ENCODE measurements around the gene CDH13.

CDH13 gene

GRCh38 chr16:83439412-83439811 is 812.6 kb downstream of the CDH13 start:
- DNase-seq (ENCODE audit: low spot score) = no peak

GRCh38 chr16:83441517-83441916 is 814.7 kb downstream of the CDH13 start:
- no peak for DNase-seq (ENCODE audit: low spot score)

GRCh38 chr16:83443972-83444371 is 817.2 kb downstream of the CDH13 start:
- DNase-seq (ENCODE audit: low spot score) = no peak

- DNase-seq (ENCODE audit: low spot score) = no peak
Measured at GRCh38 chr16:83447560-83447959, 820.8 kb downstream of the CDH13 start.

DNA sequence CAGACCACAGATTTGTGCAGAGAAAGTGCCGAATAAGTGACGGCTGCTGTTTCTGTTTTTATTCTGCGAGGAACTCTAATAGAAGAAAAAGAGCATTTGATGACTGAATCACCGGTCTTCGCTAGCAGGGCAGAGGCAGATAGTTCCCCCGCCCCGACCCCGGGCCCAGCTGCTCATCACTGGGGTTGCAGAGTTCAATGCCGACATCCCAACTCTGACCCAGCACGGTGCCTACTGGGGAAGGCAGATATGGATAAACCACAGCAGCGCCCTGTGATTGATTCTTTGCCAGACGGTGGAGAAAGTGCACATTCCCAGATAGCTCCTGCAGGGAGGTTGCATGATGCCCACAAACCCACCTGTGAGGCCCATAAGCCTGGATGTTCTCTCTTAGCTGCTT is 823.1 kb downstream of the CDH13 start:
- DNase-seq (ENCODE audit: low spot score) = no peak

DNA sequence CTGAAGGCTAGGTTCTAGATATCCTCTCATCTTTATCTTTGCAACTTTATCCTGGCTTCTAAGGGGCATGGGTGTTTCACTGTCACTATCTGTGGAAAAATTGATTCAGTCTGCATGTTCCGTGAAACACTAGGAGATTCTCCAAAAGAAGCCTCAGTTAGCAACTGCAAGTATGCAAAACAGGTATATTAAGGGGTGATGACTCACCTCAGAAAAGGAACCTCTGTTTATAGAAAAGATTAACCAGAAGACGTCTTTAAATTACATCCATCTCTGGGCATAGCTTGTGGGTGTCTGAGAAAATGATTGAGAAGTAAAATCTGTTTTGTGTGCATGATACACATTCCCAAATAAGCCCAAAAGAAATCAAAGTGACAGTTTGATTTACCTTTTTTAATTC is 827.2 kb downstream of the CDH13 start:
- no peak for DNase-seq (ENCODE audit: low spot score)

DNA sequence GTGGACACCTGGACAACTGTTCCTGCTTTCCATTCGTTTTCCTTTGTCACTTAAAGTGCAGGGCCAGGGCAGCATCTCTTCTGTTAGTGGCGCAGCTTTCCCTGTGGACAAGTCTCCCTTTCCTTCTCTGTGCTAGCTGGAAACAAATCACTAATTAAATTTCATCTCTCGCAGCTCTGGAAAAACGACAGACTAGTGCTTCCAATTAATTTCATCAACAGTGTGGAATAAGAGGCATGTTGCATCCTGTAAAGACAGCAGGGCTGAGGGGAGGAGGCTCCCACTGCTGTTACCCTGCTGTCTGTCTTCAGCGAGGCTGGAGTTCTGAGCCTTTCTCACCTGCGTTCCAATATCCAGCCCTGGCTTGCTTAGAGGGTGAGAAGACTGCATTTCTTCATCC is 828.9 kb downstream of the CDH13 start:
- no peak for DNase-seq (ENCODE audit: low spot score)

GRCh38 chr16:83456934-83457333 is 830.2 kb downstream of the CDH13 start:
- DNase-seq (ENCODE audit: low spot score) = no peak

- no peak for DNase-seq (ENCODE audit: low spot score)
Measured at GRCh38 chr16:83458612-83459011, 831.8 kb downstream of the CDH13 start.

- DNase-seq (ENCODE audit: low spot score) = no peak
Measured at GRCh38 chr16:83464991-83465390, 838.2 kb downstream of the CDH13 start.

GRCh38 chr16:83470416-83470815 is 843.6 kb downstream of the CDH13 start:
- DNase-seq (ENCODE audit: low spot score) = no peak

DNA sequence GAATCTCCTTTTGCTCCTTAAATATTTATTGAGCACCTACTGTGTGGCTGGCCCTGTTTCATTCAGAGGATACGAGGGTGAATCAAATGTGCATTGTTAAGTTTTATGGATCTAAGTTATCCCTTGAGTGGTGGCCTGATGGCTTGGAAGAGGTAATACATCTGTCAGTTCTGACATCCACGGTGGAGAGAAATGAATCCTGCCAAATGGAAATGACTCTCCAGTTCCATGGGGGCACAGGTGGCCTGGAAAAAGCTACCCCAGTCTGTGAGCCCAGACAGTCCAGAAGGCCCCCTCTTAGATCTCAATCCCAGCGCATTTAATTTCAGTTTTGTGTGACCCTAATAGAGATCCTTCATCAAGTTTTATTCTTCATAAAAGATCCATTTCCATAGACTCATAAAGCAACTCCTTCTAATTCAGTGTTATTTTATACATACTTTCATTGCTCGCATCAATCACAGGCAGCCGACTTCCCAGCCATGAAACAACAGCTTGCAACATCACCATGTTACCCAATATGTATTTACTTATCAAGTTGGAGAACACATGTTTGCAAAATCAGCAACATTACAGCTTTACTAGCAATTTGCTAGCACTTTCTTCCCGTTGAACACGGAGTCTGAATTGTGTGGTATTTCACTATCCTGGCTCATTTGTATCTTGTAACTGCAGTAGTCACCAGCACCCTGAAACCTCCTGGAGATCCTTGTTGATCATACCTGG is 846.2 kb downstream of the CDH13 start:
- DNase-seq (ENCODE audit: low spot score) = no peak

- no peak for DNase-seq (ENCODE audit: low spot score)
Measured at GRCh38 chr16:83473926-83474650, 847.3 kb downstream of the CDH13 start.

- DNase-seq (ENCODE audit: low spot score) = no peak
Measured at GRCh38 chr16:83475108-83475507, 848.3 kb downstream of the CDH13 start.

- DNase-seq (ENCODE audit: low spot score) = no peak
Measured at GRCh38 chr16:83481589-83481988, 854.8 kb downstream of the CDH13 start.

GRCh38 chr16:83482545-83483162 is 855.9 kb downstream of the CDH13 start:
- DNase-seq (ENCODE audit: low spot score) = no peak

- no peak for DNase-seq (ENCODE audit: low spot score)
Measured at GRCh38 chr16:83490073-83490472, 863.3 kb downstream of the CDH13 start.

DNA sequence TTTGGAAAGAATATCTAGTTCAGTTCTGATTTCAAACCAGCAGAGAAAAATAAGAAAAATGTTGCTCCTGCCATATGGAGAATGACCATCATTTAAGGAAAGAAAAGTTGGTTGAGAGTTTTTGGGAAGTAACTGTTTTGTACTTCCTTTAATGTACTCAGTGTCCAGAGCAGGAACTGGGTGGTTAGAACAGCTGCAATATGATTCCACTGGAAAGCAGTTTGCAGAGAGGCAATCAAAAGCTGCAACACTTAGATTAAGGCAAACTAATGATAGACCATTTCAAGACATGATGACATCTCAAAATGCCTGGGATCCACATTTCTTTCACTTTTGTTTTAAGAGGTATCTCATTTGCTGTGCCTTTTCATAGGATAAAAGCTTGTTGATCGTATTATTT is 867.7 kb downstream of the CDH13 start:
- no peak for DNase-seq (ENCODE audit: low spot score)

DNA sequence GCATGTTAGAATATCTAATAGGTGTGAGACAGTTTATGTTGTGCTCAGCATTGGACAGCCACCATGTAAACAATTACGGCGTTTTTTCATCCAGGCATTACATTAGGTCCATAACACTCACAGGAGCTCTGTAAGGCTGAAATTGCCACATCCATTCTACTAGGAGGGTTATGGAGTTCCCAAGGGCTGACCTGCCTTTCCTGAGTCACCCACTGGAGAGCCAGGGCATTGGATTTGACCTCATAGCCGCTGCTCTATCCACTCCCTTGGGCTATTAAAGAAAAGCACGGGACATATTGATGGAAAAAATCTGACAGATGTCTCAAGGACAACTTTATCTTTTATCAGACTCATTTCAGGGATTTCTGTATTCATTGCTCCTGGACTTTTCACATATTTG is 874.7 kb downstream of the CDH13 start:
- no peak for DNase-seq (ENCODE audit: low spot score)

DNA sequence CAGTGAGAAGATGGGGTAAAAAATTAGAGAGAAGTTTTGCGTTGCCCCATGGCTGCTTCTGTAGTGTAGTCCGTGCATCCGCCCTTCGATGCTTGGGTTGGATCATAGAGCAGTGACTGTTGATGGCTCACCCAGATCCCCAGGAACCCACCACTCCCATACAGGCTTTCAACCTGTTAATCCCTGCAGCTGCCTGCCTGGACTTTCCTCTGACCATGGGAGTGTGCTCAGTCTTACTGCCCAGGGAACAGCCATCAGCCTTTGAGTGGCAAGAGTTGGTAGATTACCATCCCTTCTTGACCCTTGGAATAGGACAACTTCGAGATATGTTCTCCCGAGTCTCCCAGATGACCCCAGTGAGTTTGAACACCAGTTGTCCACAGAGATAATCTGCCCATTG is 881.5 kb downstream of the CDH13 start:
- DNase-seq (ENCODE audit: low spot score) = no peak

DNA sequence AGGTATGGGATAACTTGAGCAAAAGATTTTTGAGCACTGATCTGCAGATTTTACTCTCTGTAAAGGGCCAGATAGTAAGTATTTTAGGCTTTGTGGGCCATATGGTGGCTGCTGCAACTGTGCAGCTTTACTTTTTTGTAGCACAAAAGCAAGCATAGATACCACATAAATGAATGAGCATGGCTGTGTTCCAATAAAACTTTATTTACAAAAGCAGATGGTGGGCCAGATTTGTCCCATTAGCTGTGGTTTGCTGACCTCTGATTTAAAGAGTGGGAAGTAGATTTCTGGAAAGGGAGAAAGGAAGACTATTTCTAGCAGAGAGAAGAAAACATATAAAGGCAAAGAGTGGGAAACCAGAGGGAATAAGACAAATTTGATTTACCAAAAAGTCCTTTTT is 882.5 kb downstream of the CDH13 start:
- no peak for DNase-seq (ENCODE audit: low spot score)

- no peak for DNase-seq (ENCODE audit: low spot score)
Measured at GRCh38 chr16:83510906-83511305, 884.1 kb downstream of the CDH13 start.

DNA sequence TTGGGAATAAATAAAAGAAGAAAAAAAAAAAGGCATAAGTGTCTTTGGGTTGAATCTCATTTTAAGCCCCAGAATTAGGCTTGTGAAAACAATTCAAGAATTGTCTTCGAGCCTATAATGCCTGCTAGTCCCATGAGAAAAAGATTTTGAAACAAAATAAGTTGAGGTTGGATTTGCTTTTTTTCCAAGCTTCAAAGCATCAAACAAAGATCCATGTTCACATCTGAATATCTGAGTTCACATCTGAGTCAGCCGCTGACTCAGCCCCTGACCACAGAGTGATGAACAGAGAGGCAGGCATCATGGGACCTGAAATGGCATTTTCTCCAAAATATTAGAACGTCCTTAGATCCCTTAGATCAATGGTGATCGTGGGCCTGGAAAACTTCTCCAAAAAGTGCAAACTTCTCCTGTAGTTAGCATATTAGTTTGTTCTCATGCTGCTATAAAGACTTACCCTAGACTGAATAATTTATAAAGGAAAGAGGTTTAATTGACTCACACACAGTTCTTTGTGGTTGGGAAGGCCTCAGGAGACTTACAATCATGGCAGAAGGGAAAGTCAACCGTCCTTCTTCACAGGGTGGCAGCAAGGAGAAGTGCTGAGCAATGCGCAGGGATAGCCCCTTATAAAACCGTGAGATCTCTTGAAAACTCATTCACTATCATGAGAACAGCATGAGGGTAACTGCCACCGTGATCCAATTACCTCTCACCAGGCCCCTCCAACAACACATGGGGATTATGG is 886.4 kb downstream of the CDH13 start:
- DNase-seq (ENCODE audit: low spot score) = no peak
